Liver (tissue), 9 donors: ENCODE results near the gene RPA3. TPM values are rescaled to one million over a fixed set of nuclear protein-coding genes. Genes with fewer than 3 reads are reported as not detected.

Source experiments
- DNase-seq: peaks from one replicate; pipeline ENCODE4 v3.0.0-alpha.2; 2017; ENCODE audit warnings: low spot score
- H3K27ac ChIP-seq, 2 donors: one replicate each; pipeline ENCODE4 v1.7.0; 2013; ENCODE audit warnings: inconsistent platforms in 2 of 2, low read length in 2 of 2, control low read depth in 1 of 2, low read depth in 1 of 2, mild to moderate bottlenecking in 1 of 2
- H3K27me3 ChIP-seq, 4 donors: one replicate each; pipeline versions ENCODE4 v1.6.1 to v1.7.0; 2013; ENCODE audit warnings: low read length in 3 of 4, inconsistent platforms in 1 of 4, mild to moderate bottlenecking in 1 of 4, moderate library complexity in 1 of 4; ENCODE audit not compliant: control insufficient read depth in 4 of 4, insufficient read depth in 4 of 4
- H3K36me3 ChIP-seq, 4 donors: one replicate each; pipeline versions ENCODE4 v1.6.1 to v1.7.0; 2013; ENCODE audit warnings: low read length in 3 of 4, mild to moderate bottlenecking in 3 of 4, low read depth in 1 of 4, moderate library complexity in 1 of 4; ENCODE audit not compliant: control insufficient read depth in 4 of 4, insufficient read depth in 3 of 4
- H3K4me1 ChIP-seq, 4 donors: one replicate each; pipeline versions ENCODE4 v1.6.1 to v1.7.0; 2013; ENCODE audit warnings: low read length in 3 of 4, mild to moderate bottlenecking in 3 of 4, moderate library complexity in 1 of 4; ENCODE audit not compliant: control insufficient read depth in 4 of 4, insufficient read depth in 4 of 4
- H3K4me3 ChIP-seq, 3 donors: one replicate each; pipeline versions ENCODE4 v1.6.1 to v1.7.0; 2013; ENCODE audit warnings: low read length in 3 of 3, control low read depth in 1 of 3, low read depth in 1 of 3, mild to moderate bottlenecking in 1 of 3
- H3K9ac ChIP-seq, 2 donors: one replicate each; pipeline ENCODE4 v1.7.0; 2013; ENCODE audit warnings: low read length in 2 of 2, mild to moderate bottlenecking in 2 of 2, moderate library complexity in 2 of 2, control low read depth in 1 of 2, low read depth in 1 of 2
- H3K9me3 ChIP-seq, 4 donors: one replicate each; pipeline versions ENCODE4 v1.6.1 to v1.7.0; 2013; ENCODE audit warnings: low read length in 3 of 4; ENCODE audit not compliant: control insufficient read depth in 4 of 4
- ATF3 ChIP-seq: IDR thresholded peaks from 2 replicates; pipeline ENCODE4 v1.6.1; 2016; ENCODE audit warnings: antibody characterized with exemption
- CTCF ChIP-seq: fragments of 150-350 bp; IDR thresholded peaks from 2 replicates; pipeline ENCODE4 v1.5.1; 2017; ENCODE audit warnings: improper control_type of control experiment, low read depth, low read length; ENCODE audit not compliant: missing input control
- EGR1 ChIP-seq, 2 donors: IDR thresholded peaks; 2 replicates each; pipeline ENCODE4 v1.6.1; 2016 to 2018; ENCODE audit warnings: antibody characterized with exemption in 2 of 2, low read depth in 2 of 2
- FOXA1 ChIP-seq: IDR thresholded peaks from 2 replicates; pipeline ENCODE4 v1.6.1; 2016; ENCODE audit warnings: antibody characterized with exemption
- FOXA2 ChIP-seq: IDR thresholded peaks from 2 replicates; pipeline ENCODE4 v1.6.1; 2016; ENCODE audit warnings: antibody characterized with exemption
- GABPA ChIP-seq, 2 donors: IDR thresholded peaks in 1 of 2; conservative IDR thresholded peaks in 1 of 2; 2 replicates each; pipeline ENCODE4 v1.6.1; 2016; ENCODE audit warnings: antibody characterized with exemption in 2 of 2, mild to moderate bottlenecking in 1 of 2, moderate library complexity in 1 of 2
- HNF4A ChIP-seq, 2 donors: conservative IDR thresholded peaks; 2 replicates each; pipeline ENCODE4 v1.6.1; 2016; ENCODE audit warnings: antibody characterized with exemption in 2 of 2, mild to moderate bottlenecking in 2 of 2
- HNF4G ChIP-seq: IDR thresholded peaks from 2 replicates; pipeline ENCODE4 v1.6.1; 2016; ENCODE audit warnings: antibody characterized with exemption
- JUND ChIP-seq, 2 donors: IDR thresholded peaks; 2 replicates each; pipeline ENCODE4 v1.6.1; 2016; ENCODE audit warnings: antibody characterized with exemption in 2 of 2
- NR2F2 ChIP-seq: IDR thresholded peaks from 2 replicates; pipeline ENCODE4 v1.6.1; 2016; ENCODE audit warnings: antibody characterized with exemption
- RAD21 ChIP-seq, 2 donors: IDR thresholded peaks; 2 replicates each; pipeline ENCODE4 v1.6.1; 2016; ENCODE audit warnings: antibody characterized with exemption in 2 of 2, mild to moderate bottlenecking in 2 of 2
- REST ChIP-seq: IDR thresholded peaks from 2 replicates; pipeline ENCODE4 v1.6.1; 2016; ENCODE audit warnings: antibody characterized with exemption, mild to moderate bottlenecking
- RXRA ChIP-seq, 2 donors: IDR thresholded peaks; 2 replicates each; pipeline ENCODE4 v1.6.1; 2017 to 2018; ENCODE audit warnings: antibody characterized with exemption in 2 of 2, mild to moderate bottlenecking in 1 of 2
- SP1 ChIP-seq: IDR thresholded peaks from 2 replicates; pipeline ENCODE4 v1.6.1; 2018; ENCODE audit warnings: antibody characterized with exemption, mild to moderate bottlenecking
- TAF1 ChIP-seq: conservative IDR thresholded peaks from 2 replicates; pipeline ENCODE4 v1.6.1; 2016; ENCODE audit warnings: antibody characterized with exemption, mild to moderate bottlenecking
- YY1 ChIP-seq: IDR thresholded peaks from 2 replicates; pipeline ENCODE4 v1.6.1; 2016; ENCODE audit warnings: antibody characterized with exemption, mild to moderate bottlenecking
- ZBTB33 ChIP-seq: IDR thresholded peaks from 2 replicates; pipeline ENCODE4 v1.6.1; 2016; ENCODE audit warnings: antibody characterized with exemption
- WGBS: extraction: QIAGEN DNeasy Blood & Tissue Kit; methylation state at CpG from one replicate; pipeline ENCODE4 v1.1.7; 2013; 5-methylcytosine and 5-hydroxymethylcytosine counted together
- polyA plus RNA-seq, 2 donors: library from polyadenylated mRNA; stranded (reverse) in 1 of 2; unstranded in 1 of 2; fragments of 200-250 nt in 1 of 2; fragments of >200 nt in 1 of 2; fragmentation: Nextera tagmentation in 1 of 2; extraction: Ambion mirVana in 1 of 2; gene quantifications; one replicate each; pipeline versions ENCODE4 v1.2.1 to v1.2.3, GENCODE V29; 2013 to 2015
- total RNA-seq, 2 donors: library from RNA; depleted of rRNA; stranded (reverse); fragments of >200 nt; gene quantifications; one replicate each; pipeline ENCODE4 v1.2.3, GENCODE V29; 2014
- TF ChIP-seq, protein P1 (sequence below): IDR thresholded peaks from 2 replicates; pipeline ENCODE4 v1.6.1; 2016; ENCODE audit warnings: antibody characterized with exemption
- donor health status: healthy.
- donor health status: healthy.
- donor health status: healthy.
- donor health status: healthy.
- donor health status: healthy.

Gene RPA3
- total and polyA plus RNA-seq, 4 donors = 13.0 to 53.1 (median 18.6) TPM

GRCh38 chr7:7751243-7752092 is 33.1 kb upstream of the RPA3 start (continued):
- TF ChIP-seq REST (no peak), HNF4G (no peak), HNF4A (conservative IDR thresholded peaks at IDR 0.05) (peak in 1 of 2 donors; percentile 49), ATF3 (no peak), EGR1 (IDR thresholded peaks at IDR 0.05; ENCODE audit: low read depth in 2 of 2) (no peak), RAD21 (IDR thresholded peaks at IDR 0.05) (peak in 1 of 2 donors; percentile 18)

DNA sequence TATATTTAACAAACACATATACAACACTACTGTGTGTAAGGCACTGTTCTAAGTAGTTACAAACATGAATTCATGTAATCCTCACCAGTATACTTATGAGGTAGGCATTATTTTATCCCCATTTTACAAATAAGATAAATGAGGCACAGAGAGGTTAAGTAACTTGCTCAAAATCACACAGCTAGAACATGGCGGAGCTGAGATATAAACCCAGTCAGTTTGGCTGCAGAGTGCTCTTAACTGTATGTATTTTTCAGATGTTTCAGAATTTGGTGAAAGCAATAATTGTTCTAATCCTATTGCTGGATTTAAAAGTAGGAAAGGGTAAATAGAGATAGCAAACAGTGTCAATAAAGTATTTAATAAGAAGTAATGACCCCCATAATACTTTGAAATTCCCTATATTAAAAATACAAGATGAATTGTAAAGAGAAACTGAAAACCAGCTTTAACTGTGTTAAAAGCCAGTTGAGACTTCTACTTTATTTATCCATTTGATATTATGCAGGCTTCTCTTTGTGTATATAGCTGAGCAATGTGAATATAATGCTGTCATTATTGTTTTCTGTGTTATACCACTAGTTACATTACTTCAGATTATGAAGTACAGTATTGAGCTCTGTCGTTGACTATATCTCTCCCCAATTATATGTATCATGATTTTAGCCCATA is 32.3 kb upstream of the RPA3 start:
- H3K4me3 ChIP-seq = no peak overlapping the region
- H3K4me1 ChIP-seq = peaks cover 0 to 18% (median 9%) of the 10 kb centered on the region in 4 donors
- no peaks in the 10 kb centered on the region for H3K9me3 ChIP-seq
- no peaks in the 10 kb centered on the region for H3K36me3 ChIP-seq
- H3K27ac ChIP-seq = peak overlapping the region; percentile 67 to 68
- no peak for TF ChIP-seq REST
- TF ChIP-seq FOXA1 = no peak
- TF ChIP-seq YY1 = no peak
- TF ChIP-seq EGR1 (IDR thresholded peaks at IDR 0.05; ENCODE audit: low read depth in 2 of 2) = no peak
- no peak for TF ChIP-seq FOXA2
- no peak for TF ChIP-seq HNF4G
- no peak for TF ChIP-seq GABPA (IDR thresholded peaks at IDR 0.05 in 1 of 2, conservative IDR thresholded peaks at IDR 0.05 in 1 of 2)
- TF ChIP-seq HNF4A (conservative IDR thresholded peaks at IDR 0.05) = no peak
- no peak for TF ChIP-seq NR2F2
- no peak for TF ChIP-seq RAD21 (IDR thresholded peaks at IDR 0.05)
- no peak for TF ChIP-seq ATF3
- no peak for TF ChIP-seq TAF1
- no peak for TF ChIP-seq CTCF
- no peak for TF ChIP-seq RXRA (IDR thresholded peaks at IDR 0.05)
- TF ChIP-seq SP1 = no peak
- TF ChIP-seq JUND (IDR thresholded peaks at IDR 0.05) = no peak
- no peak for TF ChIP-seq ZBTB33
- TF ChIP-seq, protein P1, sequence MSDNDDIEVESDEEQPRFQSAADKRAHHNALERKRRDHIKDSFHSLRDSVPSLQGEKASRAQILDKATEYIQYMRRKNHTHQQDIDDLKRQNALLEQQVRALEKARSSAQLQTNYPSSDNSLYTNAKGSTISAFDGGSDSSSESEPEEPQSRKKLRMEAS = no peak
- H3K9ac ChIP-seq = peak overlapping the region; percentile 11 to 53
- no peaks in the 10 kb centered on the region for H3K27me3 ChIP-seq
- 68% methylated on average over 2 of the region's 2 CpGs for WGBS
- DNase-seq = no peak
